HG02885 (cell line): ENCODE measurements around the gene TSSK2.
"Not testable (repeated sequence)": the region's sequence is repeated elsewhere in the genome, so short reads cannot be mapped to it uniquely, and the experiment has no call there.

Experiments
- ATAC-seq: cut with Tn5 transposase; IDR thresholded peaks from one replicate; pipeline ENCODE4 v1.9.1; 2021; ENCODE audit warnings: mild to moderate bottlenecking; ENCODE audit not compliant: unreplicated experiment, poor library complexity

Gene TSSK2

GRCh38 chr22:19137384-19138216, 6.5 kb downstream of the TSSK2 start:
- ATAC-seq = no peak

GRCh38 chr22:19138217-19139000, 7.3 kb downstream of the TSSK2 start:
- no peak for ATAC-seq

GRCh38 chr22:19139001-19139356, 7.9 kb downstream of the TSSK2 start:
- no peak for ATAC-seq

- no peak for ATAC-seq
These were observed 8.9 kb downstream of the TSSK2 start for GRCh38 chr22:19139974-19140373.

- no peak for ATAC-seq
These were observed 11.3 kb downstream of the TSSK2 start for GRCh38 chr22:19142394-19142793.

- no peak for ATAC-seq
These were observed 12.1 kb downstream of the TSSK2 start for GRCh38 chr22:19143212-19143611.

GRCh38 chr22:19143967-19144400, 12.9 kb downstream of the TSSK2 start:
- ATAC-seq = no peak

GRCh38 chr22:19146215-19146968, 15.3 kb downstream of the TSSK2 start:
- no peak for ATAC-seq

- ATAC-seq = no peak
These were observed 16.2 kb downstream of the TSSK2 start for GRCh38 chr22:19147195-19147780.

- ATAC-seq = no peak
These were observed 17.4 kb downstream of the TSSK2 start for GRCh38 chr22:19148417-19149046.

- ATAC-seq = no peak
These were observed 18.2 kb downstream of the TSSK2 start for GRCh38 chr22:19149047-19149883.

GRCh38 chr22:19149991-19150390, 18.9 kb downstream of the TSSK2 start, which contains the start of gene GSC2:
TSS of gene GSC2 (minus strand) at chr22:19150292. CDS start at chr22:19150283, 9 bp downstream.
- no peak for ATAC-seq

GRCh38 chr22:19150482-19151328, 19.6 kb downstream of the TSSK2 start:
- ATAC-seq = no peak

- ATAC-seq = no peak
These were observed 20.5 kb downstream of the TSSK2 start for GRCh38 chr22:19151329-19152191.

GRCh38 chr22:19152942-19153883, 22.1 kb downstream of the TSSK2 start:
- ATAC-seq = no peak

- not testable (repeated sequence) for ATAC-seq
These were observed 25.0 kb downstream of the TSSK2 start for GRCh38 chr22:19156109-19156508.
